ENCODE measurements around the gene WDR3. TPM values are rescaled to one million over a fixed set of nuclear protein-coding genes. Genes with fewer than 3 reads are reported as not detected.

WDR3 gene
- total RNA-seq, 1 experiment from 2014 or later = 61.4 TPM

GRCh38 chr1:117964290-117965038 is 34.9 kb downstream of the WDR3 start:
- H3K9me3 ChIP-seq (ENCODE audit: control insufficient read depth, low read depth, low read length) = no peaks in the 10 kb centered on the region
- H3T11ph ChIP-seq (ENCODE audit: low read length) = no peak overlapping the region
- H2AFZ ChIP-seq (ENCODE audit: low read length) = no peak overlapping the region
- no peak overlapping the region for H3K9ac ChIP-seq (ENCODE audit: extremely low read depth, insufficient read length, low read length)
- no peak overlapping the region for H4K91ac ChIP-seq (ENCODE audit: insufficient read length, low read depth, low read length)
- H2BK20ac ChIP-seq (ENCODE audit: low read depth, low read length, poor library complexity, severe bottlenecking) = no peak overlapping the region
- Mint-ChIP-seq H3K36me3 (ENCODE audit: insufficient read depth in 1 of 3, low read depth in 3 of 3) (peaks cover 5 to 19% (median 5%) of the 10 kb centered on the region in 3 experiments; a peak in 5 of 7 replicates), H3K4me3 (no peak overlapping the region), H3K4me1 (peaks cover 13 to 17% of the 10 kb centered on the region in 2 experiments), H3K27ac (no peak overlapping the region), H3K27me3 (ENCODE audit: low read depth) (no peaks in the 10 kb centered on the region), H3K9me3 (no peaks in the 10 kb centered on the region)
- no peak overlapping the region for H3K14ac ChIP-seq (ENCODE audit: insufficient read depth, low read length)
- no peaks in the 10 kb centered on the region for H3K27me3 ChIP-seq (ENCODE audit: insufficient read depth, low read length)
- H4K5ac ChIP-seq (ENCODE audit: insufficient read length, low read depth, low read length) = no peak overlapping the region
- no peak overlapping the region for H3K56ac ChIP-seq (ENCODE audit: insufficient read length, low read depth, low read length)
- H3K23ac ChIP-seq (ENCODE audit: insufficient read length, low read depth, low read length) = no peak overlapping the region
- no peaks in the 10 kb centered on the region for H3K79me1 ChIP-seq (ENCODE audit: insufficient read depth, low read depth, low read length, poor library complexity, severe bottlenecking)
- no peak for DNase-seq
- no peak overlapping the region for H2BK15ac ChIP-seq (ENCODE audit: low read depth, low read length)
- no peak overlapping the region for H3K27ac ChIP-seq (ENCODE audit: insufficient read length, low read depth, low read length)
- no CpG with 5 or more reads among the region's 3 CpGs for WGBS (ENCODE audit: extremely low coverage, insufficient read length, low lambda C conversion rate)
- no peaks in the 10 kb centered on the region for H3K79me2 ChIP-seq (ENCODE audit: insufficient read depth, low read length)
- H3K23me2 ChIP-seq (ENCODE audit: insufficient read length, low read depth, low read length, poor library complexity, severe bottlenecking) = peaks cover 3% of the 10 kb centered on the region
- H2BK120ac ChIP-seq (ENCODE audit: low read depth, low read length, poor library complexity, severe bottlenecking) = no peak overlapping the region
- H3K4me1 ChIP-seq (ENCODE audit: insufficient read depth, low read length) = no peaks in the 10 kb centered on the region
- H4K20me1 ChIP-seq (ENCODE audit: control insufficient read depth, insufficient read depth, insufficient read length) = no peaks in the 10 kb centered on the region
- no peak overlapping the region for H3K4ac ChIP-seq (ENCODE audit: low read depth, low read length)
- H4K8ac ChIP-seq (replicated peaks; ENCODE audit: insufficient read length, low read depth, low read length) = no peak overlapping the region
- H3K18ac ChIP-seq (ENCODE audit: insufficient read length, low read depth, low read length) = no peak overlapping the region
- TF ChIP-seq CTCF (conservative IDR thresholded peaks at IDR 0.05) = no peak
- no peak overlapping the region for H2BK12ac ChIP-seq (ENCODE audit: insufficient read length, low read depth, low read length)
- H2BK5ac ChIP-seq (ENCODE audit: insufficient read length, low read length) = no peak overlapping the region
- H2AK5ac ChIP-seq (ENCODE audit: insufficient read length, low read length) = no peak overlapping the region
- no peak overlapping the region for H3K4me2 ChIP-seq (ENCODE audit: insufficient read depth, insufficient read length, low read length)
